Testis (tissue), 2 donors: ENCODE measurements around the gene PRSS48.

Experiments used
- POLR2A ChIP-seq: fragments of 450-650 bp; IDR thresholded peaks from one replicate; pipeline ENCODE4 v1.6.1; 2017; ENCODE audit warnings: antibody characterized with exemption, mild to moderate bottlenecking, moderate library complexity
- TF ChIP-seq, protein P1 (sequence below), 3 experiments: fragments of 450-650 bp in 2 of 3; fragments of 200-600 bp in 1 of 3; sonication (generic) in 1 of 3; IDR thresholded peaks; one replicate each; pipeline ENCODE4 v1.5.1; 2016 to 2019; ENCODE audit warnings: antibody characterized with exemption in 3 of 3, mild to moderate bottlenecking in 2 of 3, moderate library complexity in 1 of 3

DNA sequence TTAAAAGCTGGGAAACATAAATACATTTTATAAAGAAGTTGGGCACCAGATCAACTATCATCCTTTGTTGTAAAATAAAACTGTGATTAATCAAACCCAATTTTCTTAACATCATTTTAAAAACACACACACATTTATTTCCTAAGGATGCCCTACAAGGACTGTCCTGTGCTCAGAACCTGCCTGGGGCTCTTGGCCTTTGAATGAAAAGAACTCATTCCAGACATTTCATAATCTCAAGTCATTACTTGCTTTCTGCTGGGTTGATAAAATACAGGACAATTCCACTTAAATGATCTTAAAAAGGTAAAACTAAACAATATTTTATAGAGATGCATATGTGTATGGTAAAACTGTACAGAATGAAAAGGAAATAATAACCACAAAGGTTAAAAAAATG lies 45.6 kb downstream of the PRSS48 start:
- TF ChIP-seq POLR2A: no peak
- TF ChIP-seq, protein P1, sequence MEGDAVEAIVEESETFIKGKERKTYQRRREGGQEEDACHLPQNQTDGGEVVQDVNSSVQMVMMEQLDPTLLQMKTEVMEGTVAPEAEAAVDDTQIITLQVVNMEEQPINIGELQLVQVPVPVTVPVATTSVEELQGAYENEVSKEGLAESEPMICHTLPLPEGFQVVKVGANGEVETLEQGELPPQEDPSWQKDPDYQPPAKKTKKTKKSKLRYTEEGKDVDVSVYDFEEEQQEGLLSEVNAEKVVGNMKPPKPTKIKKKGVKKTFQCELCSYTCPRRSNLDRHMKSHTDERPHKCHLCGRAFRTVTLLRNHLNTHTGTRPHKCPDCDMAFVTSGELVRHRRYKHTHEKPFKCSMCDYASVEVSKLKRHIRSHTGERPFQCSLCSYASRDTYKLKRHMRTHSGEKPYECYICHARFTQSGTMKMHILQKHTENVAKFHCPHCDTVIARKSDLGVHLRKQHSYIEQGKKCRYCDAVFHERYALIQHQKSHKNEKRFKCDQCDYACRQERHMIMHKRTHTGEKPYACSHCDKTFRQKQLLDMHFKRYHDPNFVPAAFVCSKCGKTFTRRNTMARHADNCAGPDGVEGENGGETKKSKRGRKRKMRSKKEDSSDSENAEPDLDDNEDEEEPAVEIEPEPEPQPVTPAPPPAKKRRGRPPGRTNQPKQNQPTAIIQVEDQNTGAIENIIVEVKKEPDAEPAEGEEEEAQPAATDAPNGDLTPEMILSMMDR (IDR thresholded peaks at IDR 0.05): no peak
